Urinary bladder (tissue), 4 donors: ENCODE results near the gene CLECL1. TPM values are rescaled to one million over a fixed set of nuclear protein-coding genes. Genes with fewer than 3 reads are reported as not detected.
"Not testable (repeated sequence)": the region's sequence is repeated elsewhere in the genome, so short reads cannot be mapped to it uniquely, and the experiment has no call there.

Experiments used
- DNase-seq: peaks from one replicate; pipeline ENCODE4 v3.0.0-alpha.2; 2015; ENCODE audit errors: extremely low spot score
- H3K27ac ChIP-seq: one replicate; pipeline ENCODE4 v1.5.1; 2013; ENCODE audit warnings: low read depth, mild to moderate bottlenecking, moderate library complexity
- H3K36me3 ChIP-seq: one replicate; pipeline ENCODE4 v1.6.1; 2013; ENCODE audit warnings: mild to moderate bottlenecking, moderate library complexity; ENCODE audit not compliant: insufficient read depth
- H3K4me1 ChIP-seq: one replicate; pipeline ENCODE4 v1.6.1; 2013; ENCODE audit warnings: mild to moderate bottlenecking, moderate library complexity; ENCODE audit not compliant: insufficient read depth
- H3K4me3 ChIP-seq: one replicate; pipeline ENCODE4 v1.5.1; 2013; ENCODE audit warnings: low read depth, low read length
- WGBS: extraction: QIAGEN DNeasy Blood & Tissue Kit; methylation state at CpG from one replicate; pipeline ENCODE4 v1.1.7; 2013; 5-methylcytosine and 5-hydroxymethylcytosine counted together
- polyA plus RNA-seq: library from polyadenylated mRNA; stranded (reverse); fragments of 200-250 nt; gene quantifications from one replicate; pipeline ENCODE4 v1.2.3, GENCODE V29; 2013
- total RNA-seq: library from RNA; depleted of rRNA; stranded (reverse); fragments of >200 nt; gene quantifications from one replicate; pipeline ENCODE4 v1.2.3, GENCODE V29; 2014
- donor health status: healthy with polysubstance abuse.
- donor health status: healthy.

The CLECL1 gene
- total and polyA plus RNA-seq, 2 donors: 0.37 TPM; not detected in 1

DNA sequence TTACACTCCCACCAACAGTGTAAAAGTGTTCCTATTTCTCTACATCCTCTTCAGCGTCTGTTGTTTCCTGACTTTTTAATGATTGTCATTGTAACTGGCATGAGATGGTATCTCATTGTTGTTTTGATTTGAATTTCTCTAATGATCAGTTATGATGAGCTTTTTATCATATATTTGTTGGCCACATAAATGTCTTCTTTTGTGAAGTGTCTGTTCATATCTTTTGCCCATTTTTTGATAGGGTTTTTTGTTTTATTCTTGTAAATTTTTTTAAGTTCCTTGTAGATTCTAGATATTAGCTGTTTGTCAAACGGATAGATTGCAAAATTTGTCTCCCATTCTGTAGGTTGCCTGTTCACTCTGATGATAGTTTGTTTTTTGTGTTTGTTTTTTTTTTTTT is 49.9 kb downstream of the CLECL1 start:
- whole genome bisulfite sequencing: 96% methylated on average over 2 of the region's 2 CpGs
- not testable (repeated sequence) for DNase-seq, H3K4me3 ChIP-seq, H3K27ac ChIP-seq, H3K4me1 ChIP-seq, H3K36me3 ChIP-seq

GRCh38 chr12:9682508-9682907 is 50.4 kb downstream of the CLECL1 start:
- DNase-seq, H3K27ac ChIP-seq, H3K4me3 ChIP-seq, H3K36me3 ChIP-seq, H3K4me1 ChIP-seq: not testable (repeated sequence)
- WGBS: 98% methylated on average over 4 of the region's 4 CpGs

- H3K4me1 ChIP-seq: no peaks in the 10 kb centered on the region
- no peaks in the 10 kb centered on the region for H3K36me3 ChIP-seq
- no peak for DNase-seq
- H3K27ac ChIP-seq: no peak overlapping the region
- no peak overlapping the region for H3K4me3 ChIP-seq
- 95% methylated on average over 2 of the region's 2 CpGs for WGBS
Observed at GRCh38 chr12:9674226-9674590, 58.7 kb downstream of the CLECL1 start.

GRCh38 chr12:9673404-9674225 is 59.3 kb downstream of the CLECL1 start:
- H3K4me1 ChIP-seq: no peaks in the 10 kb centered on the region
- no peak overlapping the region for H3K4me3 ChIP-seq
- no peak for DNase-seq
- 53% methylated on average over 6 of the region's 6 CpGs for WGBS
- H3K27ac ChIP-seq: no peak overlapping the region
- no peaks in the 10 kb centered on the region for H3K36me3 ChIP-seq

Other genes starting within 250 kb of the CLECL1 start
- 2.3 TPM for gene KLRB1, start 125.2 kb downstream of the CLECL1 start, total RNA-seq
- 1.3 TPM for gene KLRB1, start 125.2 kb downstream of the CLECL1 start, polyA plus RNA-seq
- gene CLEC2D, start 63.4 kb downstream of the CLECL1 start, total RNA-seq: 31.2 TPM
- gene CLEC2D, start 63.4 kb downstream of the CLECL1 start, polyA plus RNA-seq: 3.4 TPM
- 13.7 TPM for gene CD69, start 27.8 kb upstream of the CLECL1 start, total RNA-seq
- 7.4 TPM for gene CD69, start 27.8 kb upstream of the CLECL1 start, polyA plus RNA-seq
- 1.5 TPM for gene KLRF1, start 94.4 kb upstream of the CLECL1 start, total RNA-seq
- 0.34 TPM for gene KLRF1, start 94.4 kb upstream of the CLECL1 start, polyA plus RNA-seq
- 20.4 TPM for gene CLEC2B, start 136.3 kb upstream of the CLECL1 start, total RNA-seq
- 9.3 TPM for gene CLEC2B, start 136.3 kb upstream of the CLECL1 start, polyA plus RNA-seq
- not detected for gene KLRF2, start 148.4 kb upstream of the CLECL1 start, total RNA-seq
- not detected for gene KLRF2, start 148.4 kb upstream of the CLECL1 start, polyA plus RNA-seq
- gene CLEC2A, start 199.3 kb upstream of the CLECL1 start, total RNA-seq: not detected
- gene CLEC2A, start 199.3 kb upstream of the CLECL1 start, polyA plus RNA-seq: not detected
- 1.5 TPM for gene CLEC12A, start 238.3 kb upstream of the CLECL1 start, total RNA-seq
- gene CLEC12A, start 238.3 kb upstream of the CLECL1 start, polyA plus RNA-seq: 1.6 TPM